Measurements from ENCODE around the gene CLPSL1.

- TF ChIP-seq, protein P1, sequence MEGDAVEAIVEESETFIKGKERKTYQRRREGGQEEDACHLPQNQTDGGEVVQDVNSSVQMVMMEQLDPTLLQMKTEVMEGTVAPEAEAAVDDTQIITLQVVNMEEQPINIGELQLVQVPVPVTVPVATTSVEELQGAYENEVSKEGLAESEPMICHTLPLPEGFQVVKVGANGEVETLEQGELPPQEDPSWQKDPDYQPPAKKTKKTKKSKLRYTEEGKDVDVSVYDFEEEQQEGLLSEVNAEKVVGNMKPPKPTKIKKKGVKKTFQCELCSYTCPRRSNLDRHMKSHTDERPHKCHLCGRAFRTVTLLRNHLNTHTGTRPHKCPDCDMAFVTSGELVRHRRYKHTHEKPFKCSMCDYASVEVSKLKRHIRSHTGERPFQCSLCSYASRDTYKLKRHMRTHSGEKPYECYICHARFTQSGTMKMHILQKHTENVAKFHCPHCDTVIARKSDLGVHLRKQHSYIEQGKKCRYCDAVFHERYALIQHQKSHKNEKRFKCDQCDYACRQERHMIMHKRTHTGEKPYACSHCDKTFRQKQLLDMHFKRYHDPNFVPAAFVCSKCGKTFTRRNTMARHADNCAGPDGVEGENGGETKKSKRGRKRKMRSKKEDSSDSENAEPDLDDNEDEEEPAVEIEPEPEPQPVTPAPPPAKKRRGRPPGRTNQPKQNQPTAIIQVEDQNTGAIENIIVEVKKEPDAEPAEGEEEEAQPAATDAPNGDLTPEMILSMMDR (IDR thresholded peaks at IDR 0.05) = no peak
- TF ChIP-seq EZH2phosphoT487 (IDR thresholded peaks at IDR 0.05) = no peak
- TF ChIP-seq EZH2 (IDR thresholded peaks at IDR 0.05) = no peak
Observed at GRCh38 chr6:35781290-35781689, 471 bp downstream of the CLPSL1 start.

Data from neural progenitor cell (in vitro differentiated cells).